GM12873 (cell line): ENCODE measurements around the gene XPO6.

Experiments used
- CTCF ChIP-seq: IDR thresholded peaks from 2 replicates; pipeline ENCODE4 v1.5.1; 2012; ENCODE audit warnings: low read depth, mild to moderate bottlenecking, moderate library complexity, low read length, control low read depth; ENCODE audit not compliant: insufficient read depth; ENCODE audit errors: missing control alignments

XPO6 gene

GRCh38 chr16:28120754-28121153, 91.0 kb downstream of the XPO6 start:
- no peak for TF ChIP-seq CTCF

GRCh38 chr16:28118637-28119036, 93.1 kb downstream of the XPO6 start:
- TF ChIP-seq CTCF = no peak

GRCh38 chr16:28117168-28117565, 94.6 kb downstream of the XPO6 start:
- no peak for TF ChIP-seq CTCF

GRCh38 chr16:28112908-28113307, 98.9 kb downstream of the XPO6 start:
- TF ChIP-seq CTCF = no peak

- TF ChIP-seq CTCF = no peak
Observed at GRCh38 chr16:28110977-28111376, 100.8 kb downstream of the XPO6 start.

GRCh38 chr16:28110479-28110878, 101.3 kb downstream of the XPO6 start:
- no peak for TF ChIP-seq CTCF

- TF ChIP-seq CTCF = no peak
Observed at GRCh38 chr16:28110074-28110473, 101.7 kb downstream of the XPO6 start.
